22Rv1 (cell line): Measurements from ENCODE around the gene SKIDA1.
A peak's percentile ranks its signal among the peaks of the same experiment; 100 is the strongest.

ENCODE experiments used
- H3K27ac ChIP-seq: fragments of 450-650 bp; 2 replicates; pipeline ENCODE4 v1.5.1; 2017
- CTCF ChIP-seq: fragments of 450-650 bp; IDR thresholded peaks from 2 replicates; pipeline ENCODE4 v1.5.1; 2017; ENCODE audit warnings: mild to moderate bottlenecking
- ZFX ChIP-seq: fragments of 450-650 bp; IDR thresholded peaks from 2 replicates; pipeline ENCODE4 v1.6.1; 2017; ENCODE audit warnings: antibody characterized with exemption, borderline replicate concordance

SKIDA1 gene

GRCh38 chr10:21518641-21519396 is 6.7 kb downstream of the SKIDA1 start:
- TF ChIP-seq CTCF, result no peak
- TF ChIP-seq ZFX, result no peak
- peak overlapping the region; percentile 88 for H3K27ac ChIP-seq

DNA sequence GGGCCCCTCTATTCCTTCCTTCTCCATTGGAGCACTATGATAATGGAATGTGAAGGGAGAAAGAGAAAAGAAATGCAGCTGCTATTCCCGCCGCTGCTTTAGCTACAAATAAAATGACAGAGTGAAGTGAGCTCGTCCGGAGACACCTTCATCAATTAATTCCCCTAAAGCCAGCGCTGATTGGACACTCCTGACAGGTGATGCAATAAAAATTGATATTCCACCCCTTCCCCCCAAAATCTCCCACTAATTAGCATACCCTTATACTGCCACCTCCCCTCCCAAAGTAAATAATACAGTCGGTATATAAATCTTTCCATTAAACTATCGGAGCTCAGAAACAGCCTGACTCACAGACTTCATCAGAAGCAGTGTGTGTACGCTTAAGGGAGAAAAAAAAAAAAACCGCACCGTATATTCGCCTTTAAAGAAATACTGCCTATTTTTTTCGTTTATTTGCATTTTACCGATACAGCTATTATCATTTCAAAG is 7.3 kb downstream of the SKIDA1 start:
- H3K27ac ChIP-seq, result peak overlapping the region; percentile 88
- TF ChIP-seq CTCF (no peak), ZFX (no peak)

- TF ChIP-seq CTCF (peak; percentile 17; the same call in 1 of the 2 replicates), ZFX (no peak)
- peak overlapping the region; percentile 88 for H3K27ac ChIP-seq
Measured at GRCh38 chr10:21517134-21518031, 8.1 kb downstream of the SKIDA1 start.

DNA sequence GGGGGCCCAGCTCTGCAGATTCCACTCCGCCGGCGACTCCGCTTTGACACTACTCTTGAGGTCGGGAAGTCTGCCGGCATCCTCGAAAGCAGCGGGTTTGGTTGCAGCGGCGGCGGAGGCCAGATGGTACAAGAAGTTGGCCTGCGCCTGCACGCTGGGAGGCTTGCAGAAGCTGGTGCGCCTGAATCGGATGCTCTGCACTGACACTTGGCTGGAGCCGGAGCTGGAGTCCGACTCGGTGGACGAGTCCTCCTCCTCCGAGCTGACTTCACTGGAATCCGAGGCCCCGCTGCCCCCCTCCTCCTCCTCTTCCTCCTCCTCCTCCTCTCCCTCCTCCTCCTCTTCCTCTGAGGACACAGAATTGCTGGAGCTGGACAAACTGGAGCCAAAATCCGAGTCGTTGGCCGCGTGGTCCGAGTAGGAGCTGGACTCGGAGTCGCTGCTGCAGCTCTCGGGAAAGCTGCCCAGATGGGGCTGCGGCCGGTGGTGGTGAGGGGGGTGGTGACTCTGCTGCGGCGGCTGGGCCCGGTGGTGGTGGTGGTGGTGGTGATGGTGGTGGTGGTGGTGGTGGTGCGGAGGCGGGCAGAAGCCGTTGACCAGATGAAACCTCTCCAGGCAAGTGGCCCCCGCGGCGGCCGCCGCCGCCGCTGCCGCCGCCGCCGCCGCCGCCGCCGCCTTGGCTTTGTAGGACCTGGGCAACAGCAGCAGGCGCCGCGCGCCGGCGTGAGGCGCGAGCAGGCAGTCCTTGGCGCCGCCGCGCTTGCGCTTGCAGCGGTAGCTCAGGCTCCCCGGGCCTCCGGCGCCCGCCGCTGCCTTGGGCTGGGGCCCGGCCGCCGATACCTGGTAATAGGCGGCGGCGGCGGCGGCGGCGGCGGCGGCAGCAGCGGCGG is 9.0 kb downstream of the SKIDA1 start:
- peak overlapping the region; percentile 88 for H3K27ac ChIP-seq
- no peak for TF ChIP-seq ZFX
- TF ChIP-seq CTCF, result no peak

DNA sequence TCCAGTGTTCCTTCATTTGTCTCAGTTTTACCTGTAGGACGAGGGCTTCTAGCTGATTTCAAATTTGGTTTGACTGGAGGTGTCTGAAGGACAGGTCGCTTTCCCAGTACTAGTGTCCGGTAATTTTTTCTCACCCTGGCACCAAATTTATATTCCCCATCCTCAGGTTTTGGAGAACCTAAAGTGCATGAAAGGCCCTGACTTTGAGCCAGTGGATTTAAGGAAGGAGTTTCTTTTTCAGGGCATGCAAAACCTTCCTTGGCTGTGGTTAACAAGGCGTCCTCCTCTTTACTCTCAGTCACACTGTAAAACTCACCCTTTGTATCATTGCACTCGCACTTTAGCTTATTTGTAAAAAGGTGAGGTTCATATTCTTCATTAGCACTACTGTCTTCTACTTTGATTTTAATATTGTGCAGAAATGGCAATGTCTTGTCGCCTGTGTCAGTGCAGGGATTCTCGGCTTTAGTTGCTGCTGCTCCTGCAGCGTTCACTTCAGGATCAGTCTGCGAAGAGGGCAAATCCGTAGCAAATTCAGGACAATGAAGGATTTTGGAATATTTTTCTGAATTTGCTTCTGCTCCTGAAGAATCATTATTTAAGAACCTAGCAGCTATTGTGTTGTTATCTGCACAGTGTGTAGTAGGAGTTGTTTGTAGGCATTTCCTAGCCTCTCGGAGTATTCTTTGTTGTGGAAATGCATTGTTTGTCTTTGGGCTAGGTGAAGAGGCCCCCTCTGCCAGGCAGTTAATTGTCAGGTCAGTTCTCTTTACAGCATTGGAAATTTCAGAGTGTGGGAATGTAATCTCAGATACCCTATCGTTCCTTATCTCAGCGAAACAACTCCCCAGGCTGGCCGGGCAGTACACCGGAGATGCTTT is 9.9 kb downstream of the SKIDA1 start:
- no peak for TF ChIP-seq CTCF
- no peak for TF ChIP-seq ZFX
- H3K27ac ChIP-seq, result no peak overlapping the region

DNA sequence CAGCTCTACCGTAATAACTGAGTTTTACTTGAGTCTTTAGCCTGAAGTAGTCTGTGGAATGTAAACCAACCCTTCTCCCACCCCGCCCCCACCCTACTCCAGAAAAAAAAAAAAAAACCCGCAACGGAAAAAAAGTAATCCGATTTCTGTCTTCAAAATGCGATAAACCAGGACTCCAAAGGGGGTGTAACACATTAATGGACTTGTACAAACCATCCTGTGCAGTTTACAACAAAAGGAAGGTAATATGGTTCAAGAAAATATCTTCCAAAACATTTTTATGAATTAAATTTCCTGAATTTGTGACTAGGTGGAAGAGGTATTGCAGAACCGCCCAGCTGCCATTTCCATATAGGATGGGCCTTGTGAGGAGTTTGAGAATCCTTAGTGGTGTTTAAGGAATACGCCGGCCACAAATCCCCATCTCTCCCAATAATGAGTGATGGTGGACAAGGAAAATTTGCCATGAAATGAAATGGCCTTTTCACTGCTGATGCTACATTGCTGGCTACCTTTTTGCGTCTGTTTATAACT is 10.6 kb downstream of the SKIDA1 start:
- no peak for TF ChIP-seq CTCF
- TF ChIP-seq ZFX, result no peak
- H3K27ac ChIP-seq, result no peak overlapping the region
